ENCODE measurements around the gene CIDEB.

The CIDEB gene

DNA sequence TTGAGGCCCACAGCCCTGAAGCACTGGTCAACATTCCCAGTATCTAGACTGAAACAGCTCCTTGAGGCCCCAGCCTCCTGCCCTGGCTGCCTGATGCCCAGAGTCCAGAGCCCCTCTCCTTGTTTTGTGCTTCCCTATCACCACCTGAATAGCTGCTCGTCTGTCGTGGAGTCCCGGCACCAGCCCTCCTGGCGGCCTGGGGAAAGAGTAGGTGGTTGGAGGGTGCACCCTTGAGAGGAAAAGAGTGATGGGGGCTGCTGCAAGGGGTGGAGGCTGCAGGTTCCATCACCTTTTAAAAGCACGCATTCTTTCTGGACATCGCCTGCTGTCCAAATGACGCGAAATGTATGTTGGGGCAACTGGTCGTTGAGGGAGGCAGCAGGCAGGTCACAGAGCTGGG lies 39.6 kb downstream of the CIDEB start:
- no peak for DNase-seq

DNA sequence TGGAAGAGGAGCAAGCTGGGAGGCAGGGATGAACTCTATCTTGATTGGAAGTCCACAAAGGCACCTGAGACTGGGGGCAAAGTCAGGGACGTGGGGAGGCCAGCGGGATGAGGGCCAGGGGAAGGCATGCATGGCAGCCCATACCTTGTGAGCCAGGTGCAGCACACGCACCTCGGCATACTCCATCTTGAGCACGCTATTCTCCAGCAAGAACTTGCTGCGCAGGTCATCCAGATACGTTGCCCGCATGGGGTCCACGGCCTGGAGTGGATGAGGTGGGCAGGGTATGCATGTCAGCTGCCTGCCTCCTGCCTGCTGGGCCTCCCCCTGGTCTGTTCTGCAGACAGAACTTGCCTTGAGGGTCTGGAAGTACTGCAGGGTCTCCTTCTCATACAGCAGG lies 40.3 kb downstream of the CIDEB start:
- no peak for DNase-seq

DNA sequence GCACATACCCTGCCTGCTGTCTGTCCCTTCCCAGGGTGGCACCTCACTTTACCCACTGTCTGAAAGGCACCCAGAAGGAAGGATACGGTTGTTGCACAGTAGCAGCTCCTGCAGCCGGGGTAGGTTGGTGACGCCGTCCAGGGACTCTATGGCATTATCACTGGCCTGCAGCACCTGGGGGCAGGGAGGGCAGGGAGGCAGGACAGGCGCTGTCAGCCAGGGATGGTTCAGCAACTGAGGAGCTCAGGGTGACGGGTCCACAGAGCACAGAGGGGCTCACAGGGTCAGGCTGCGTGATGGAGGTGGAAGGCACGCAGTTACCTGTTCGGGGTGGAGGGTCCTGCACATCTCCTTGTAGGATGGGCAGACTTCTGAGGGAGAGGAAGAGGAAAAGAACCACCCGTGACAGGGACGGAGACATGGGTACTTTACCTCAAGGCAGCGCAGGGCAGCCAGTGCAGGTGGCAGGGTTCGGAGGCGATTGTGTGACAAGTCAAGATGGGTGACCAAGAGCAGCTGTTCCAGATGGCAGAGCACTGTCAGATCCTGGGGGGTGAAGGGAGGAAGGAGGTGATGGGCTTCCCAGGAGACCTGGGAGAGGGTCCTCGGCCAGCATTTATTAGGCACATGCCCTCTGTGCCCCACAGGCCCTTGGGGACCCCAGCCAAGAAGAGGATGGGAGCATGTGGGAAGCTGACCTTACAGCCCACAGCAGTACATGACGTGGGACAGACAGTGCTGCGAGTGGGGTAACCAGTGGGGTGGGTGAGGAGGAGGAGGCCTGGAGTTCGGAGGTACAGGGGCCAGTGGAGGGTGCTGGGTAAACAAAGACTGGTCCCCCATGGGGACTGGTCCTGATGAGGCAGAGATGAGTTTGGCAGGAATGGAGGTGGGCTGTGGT lies 41.2 kb downstream of the CIDEB start:
- DNase-seq, result no peak

DNA sequence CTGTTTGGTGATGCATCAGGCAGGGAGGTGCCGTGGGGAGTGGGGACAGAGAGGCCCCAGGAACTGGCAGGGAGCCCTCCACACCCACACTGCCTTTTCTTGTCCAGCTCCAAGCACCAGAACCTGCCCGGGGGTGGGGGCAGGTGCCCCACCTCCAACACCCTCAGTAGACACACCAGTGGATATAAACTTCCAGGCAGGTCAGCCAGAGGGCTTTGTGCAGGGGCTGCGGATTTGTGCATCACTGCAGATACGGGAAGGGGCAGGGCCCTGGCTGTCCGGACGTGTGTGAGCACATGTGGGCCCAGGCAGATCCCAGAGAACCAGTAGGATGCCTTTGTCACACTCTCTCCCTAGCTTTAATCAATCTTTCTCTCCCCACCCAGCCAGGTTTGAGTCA lies 43.5 kb downstream of the CIDEB start:
- no peak for DNase-seq

DNA sequence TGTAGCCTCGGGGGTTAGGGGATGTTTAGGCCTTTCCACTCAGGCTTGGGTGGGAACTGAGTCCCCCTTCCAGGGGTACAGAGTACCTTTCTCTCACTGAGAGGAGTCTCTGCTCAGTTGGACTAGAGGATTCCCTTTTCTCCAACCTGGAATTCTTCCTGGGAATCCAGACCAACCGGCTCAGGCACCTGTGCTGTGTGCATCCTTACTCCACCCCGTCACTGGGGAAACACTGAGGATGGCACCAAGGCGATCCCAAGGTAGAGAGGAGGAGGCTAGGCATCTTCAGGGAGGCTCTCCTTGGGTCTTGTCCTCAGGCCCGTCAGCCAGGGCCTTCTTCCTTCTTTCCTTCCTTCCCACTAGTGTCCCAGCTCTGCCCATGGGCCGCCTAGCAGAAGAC lies 43.9 kb downstream of the CIDEB start:
- no peak for DNase-seq

DNA sequence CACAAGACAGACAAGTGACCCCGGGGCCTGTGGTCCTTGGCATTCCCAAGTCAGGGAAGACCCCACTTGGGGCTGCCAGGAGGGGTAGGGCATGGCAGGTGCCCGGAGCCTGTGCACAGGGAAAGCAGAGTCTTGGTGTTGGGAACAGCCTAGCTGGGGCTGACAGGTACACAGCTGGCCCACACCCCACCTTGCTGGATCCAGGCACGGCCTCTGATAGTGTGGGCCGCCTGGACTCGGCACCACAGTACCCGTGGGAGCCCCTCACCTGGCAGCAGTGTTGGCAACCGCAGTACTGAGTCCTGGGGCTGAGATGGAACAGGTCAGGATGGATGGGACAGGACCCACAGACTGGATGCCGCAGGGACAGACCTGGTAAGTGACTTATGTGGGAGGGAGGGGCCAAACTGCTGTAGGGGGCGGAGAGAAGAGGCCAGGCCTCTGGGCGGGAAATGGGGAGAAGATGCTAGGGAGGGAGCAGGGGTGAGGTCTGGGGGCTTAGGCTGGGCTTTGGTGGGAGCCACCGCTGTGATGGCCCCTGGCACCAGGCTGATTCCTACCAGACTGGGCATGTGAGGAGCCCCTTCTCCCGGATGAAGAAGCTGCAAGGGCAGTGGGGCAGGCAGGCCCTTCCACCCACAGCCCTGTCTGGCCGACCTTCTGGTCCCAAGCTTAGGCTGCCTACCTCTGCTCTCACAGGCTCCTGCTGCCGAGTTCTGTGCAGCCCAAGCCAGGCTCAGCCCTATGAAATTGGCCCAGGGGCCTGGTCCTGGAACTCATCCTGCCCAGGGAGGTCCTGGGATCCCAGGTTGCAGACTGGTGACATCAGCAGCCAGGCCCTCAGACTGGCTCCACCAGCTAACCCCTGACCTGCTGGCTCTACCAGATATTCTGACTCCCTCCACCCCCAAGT lies 44.7 kb downstream of the CIDEB start, which contains the start of gene TGM1:
Gene TGM1, minus strand, starts transcription at position 357 of the 913 bp plus-strand sequence. CDS start 825 bp downstream, outside the sequence.
- no peak for DNase-seq

DNA sequence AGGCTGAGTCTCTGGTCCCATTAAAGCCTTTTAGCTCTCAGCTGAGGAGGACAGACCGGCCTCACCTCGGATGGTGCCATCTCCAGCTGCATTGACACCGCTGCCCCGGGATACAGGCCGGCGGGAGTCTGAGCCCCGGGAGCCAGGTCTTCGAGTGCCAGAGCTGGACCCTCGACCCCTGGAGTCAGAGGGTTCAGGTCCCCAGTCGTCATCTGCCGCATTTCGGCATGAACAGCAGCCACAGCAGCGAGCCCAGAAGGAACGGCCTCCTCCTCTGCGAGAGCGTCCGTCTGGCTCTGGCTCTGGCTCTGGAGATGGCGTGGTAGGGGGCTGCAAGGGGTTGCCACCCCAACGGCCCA lies 45.8 kb downstream of the CIDEB start:
- no peak for DNase-seq

DNA sequence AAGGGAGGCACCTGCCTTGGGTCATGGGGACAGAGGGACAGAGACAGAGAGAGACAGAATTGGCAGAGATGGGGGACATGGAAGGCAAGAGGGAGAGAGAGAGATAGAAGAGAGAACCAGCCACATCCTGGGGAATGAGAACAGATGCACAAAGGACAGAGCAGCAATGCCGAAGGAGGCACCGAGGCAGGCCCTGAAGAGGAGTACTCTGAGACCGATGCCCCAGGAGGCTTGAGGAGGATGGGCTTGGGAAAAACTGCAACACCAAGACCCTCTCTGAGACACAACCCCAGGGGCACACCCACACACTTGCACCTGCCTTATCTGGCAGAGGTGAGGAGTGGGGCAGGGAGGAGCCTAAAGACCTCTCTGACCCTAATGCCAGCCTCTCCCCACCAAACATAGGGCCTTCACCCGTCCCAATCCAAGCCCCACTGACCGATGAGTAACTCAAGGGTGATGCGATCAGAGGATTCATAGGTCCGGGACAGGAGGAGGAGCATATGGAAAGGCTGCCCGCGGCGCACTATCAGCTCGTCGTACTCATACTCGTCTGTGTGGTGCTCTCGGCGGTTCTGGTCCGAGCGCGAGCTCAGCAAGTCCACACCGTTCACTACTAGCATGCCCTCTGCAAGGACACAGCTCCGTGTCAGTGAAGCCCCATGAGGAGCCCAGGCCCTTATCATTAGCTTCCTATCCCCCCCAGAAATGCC lies 46.4 kb downstream of the CIDEB start:
- no peak for DNase-seq

DNA sequence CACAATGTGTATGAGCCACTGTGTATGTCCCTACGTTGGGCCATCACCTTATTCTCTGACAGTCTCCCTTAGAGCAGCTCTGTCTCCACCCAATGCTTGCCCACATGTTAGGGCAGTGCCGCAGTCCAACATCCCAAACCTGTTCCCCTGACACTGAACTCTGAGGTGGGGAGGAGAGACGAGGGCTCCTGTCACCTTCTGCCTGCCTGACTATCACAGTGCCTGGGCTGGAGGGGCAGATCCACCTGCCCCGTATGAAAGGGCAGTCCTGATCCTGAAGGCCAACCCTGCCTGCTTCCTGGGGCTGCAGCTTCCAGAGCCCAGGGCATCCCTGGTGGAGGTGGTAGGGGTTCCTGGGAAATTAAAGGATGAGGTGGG lies 47.0 kb downstream of the CIDEB start:
- no peak for DNase-seq

DNA sequence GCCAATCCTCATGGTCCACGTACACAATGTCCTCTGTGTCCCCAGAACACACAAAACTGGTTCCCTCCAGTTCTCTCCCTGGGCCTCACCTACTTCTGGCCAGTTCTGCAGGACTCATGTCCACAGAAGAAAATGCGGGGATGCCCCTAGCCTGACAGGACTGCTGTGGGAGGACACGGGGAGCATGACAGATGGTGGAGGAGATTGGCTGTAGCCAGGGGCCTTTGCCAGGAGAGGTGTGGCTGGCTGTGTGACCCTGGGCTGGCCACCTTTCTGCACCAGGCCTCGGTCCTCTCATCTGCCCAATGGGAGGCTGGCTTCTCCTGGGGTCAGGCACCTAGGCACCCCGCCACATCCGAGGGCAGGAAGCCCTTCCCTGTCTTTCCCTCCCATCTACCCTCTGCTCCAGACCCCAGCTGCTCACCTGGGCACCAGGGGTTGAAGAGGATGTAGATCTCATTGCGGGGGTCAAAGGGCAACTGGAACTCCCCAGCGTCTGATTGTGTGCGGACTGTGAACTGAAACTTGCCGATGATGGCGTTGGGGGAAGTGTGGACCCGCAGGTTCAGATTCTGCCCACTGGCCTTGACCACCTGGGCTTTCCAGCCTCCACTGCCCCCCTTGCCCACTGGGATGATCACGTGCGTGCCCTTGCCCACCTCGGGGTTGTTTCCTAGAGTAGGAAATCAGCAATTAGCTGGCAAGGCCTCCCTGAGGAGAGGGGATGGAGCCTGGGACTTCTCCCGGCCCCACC lies 47.6 kb downstream of the CIDEB start:
- DNase-seq, result no peak

DNA sequence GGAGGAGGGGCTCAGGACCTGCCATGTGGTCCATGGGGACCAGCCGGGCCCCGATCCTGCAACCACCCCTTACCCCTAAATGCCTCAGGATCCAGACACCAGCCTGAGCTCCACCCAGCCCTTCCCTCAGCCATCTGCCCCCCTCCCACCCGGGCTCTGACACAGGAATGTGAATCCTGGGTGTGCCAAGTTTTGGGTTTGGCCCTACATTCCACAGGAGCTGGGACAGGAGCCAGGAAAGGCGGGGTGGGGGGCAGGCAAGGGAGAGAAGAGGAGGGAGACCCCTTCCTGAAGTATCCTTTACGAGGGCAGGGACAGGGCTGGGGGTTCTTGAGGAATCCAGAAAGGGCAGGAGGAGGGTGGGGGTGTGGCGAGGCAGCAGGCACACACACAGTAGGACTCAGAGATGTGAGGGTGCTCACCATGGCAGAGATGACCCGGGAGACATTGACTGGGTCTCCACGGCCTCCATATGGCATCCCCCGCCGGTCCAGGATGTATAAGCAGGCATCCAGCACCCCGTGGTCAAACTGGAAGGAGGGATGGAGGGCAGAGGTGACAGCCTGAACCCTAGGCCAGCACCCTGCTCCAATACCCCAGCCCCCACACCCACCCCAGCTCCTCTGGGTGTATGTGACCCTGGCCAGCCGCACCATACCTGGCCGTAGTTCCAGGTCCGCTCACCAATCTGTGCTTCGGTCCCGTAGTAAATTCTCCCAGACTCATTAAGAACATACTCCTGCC lies 48.3 kb downstream of the CIDEB start:
- DNase-seq, result no peak

DNA sequence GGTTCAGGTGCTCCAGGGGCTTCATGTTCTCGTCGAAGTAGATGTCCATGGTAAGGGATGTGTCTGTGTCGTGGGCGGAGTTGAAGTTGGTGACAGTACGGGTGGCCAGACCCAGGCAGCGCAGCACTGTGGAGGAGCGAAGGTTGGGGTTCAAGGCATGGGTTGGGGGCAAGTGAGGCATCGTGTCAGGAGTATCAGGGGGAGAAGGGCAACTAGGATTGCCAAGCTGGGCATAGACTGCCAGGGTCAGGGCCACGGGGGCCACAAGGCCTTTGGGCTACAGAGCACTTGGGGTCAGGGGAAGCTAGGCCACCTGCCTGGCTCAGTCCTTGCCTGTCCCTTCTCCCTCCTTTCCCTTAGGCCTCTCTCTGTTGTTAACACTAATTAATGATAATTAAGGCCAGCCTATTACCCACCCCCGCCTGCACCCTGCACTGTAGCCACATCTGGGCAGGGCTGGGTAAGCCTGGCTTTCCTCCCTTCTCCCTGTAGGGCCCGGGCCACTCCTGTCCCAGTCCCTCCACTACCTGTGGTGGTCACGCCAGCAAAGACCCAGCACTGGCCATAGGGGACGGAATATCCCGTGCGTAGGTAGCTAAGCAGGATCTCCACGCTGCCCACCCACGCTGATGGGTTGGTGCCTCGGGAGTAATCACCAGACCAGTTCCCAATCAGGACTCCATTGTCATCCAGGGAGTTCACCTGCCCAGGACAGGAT lies 49.1 kb downstream of the CIDEB start:
- DNase-seq, result no peak

DNA sequence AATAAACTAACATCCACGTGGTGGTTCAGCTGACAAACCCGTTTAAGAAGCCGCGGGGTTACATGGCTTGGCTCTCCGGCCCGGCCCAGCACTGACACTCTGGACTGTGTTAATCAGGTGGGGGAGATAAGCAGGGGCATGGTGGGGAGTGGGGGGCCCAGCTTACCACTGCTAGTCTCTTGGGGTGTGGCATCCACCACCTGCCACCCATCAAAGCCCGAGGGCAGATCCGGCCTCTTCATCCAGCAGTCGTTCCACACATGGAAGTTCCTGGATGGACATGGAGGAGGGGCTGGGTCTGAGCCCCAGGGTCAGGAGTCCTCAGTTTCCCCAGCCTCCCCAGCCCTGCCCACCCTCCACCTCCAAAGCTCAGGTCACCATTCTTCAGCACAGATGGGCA lies 49.7 kb downstream of the CIDEB start:
- no peak for DNase-seq

DNA sequence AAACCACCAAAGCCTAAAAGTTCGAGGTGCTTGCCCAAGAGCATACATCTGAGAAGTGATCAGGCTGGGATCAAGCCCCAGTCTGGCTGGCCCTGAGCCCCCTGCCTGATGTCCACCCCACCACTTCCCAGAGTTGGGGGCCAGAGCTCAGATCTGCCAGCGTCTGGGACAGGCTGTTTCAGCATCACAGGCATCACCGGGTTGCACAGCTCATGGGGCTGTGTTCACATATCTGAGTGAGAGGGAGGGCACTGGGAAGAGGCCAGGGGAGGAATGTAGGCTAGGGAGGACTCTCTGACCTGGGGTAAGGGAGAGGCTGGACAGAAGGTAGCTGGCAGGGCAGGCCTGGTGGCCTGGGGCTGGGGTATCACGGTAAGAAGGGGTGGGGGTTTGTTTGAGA lies 50.8 kb downstream of the CIDEB start:
- no peak for DNase-seq

DNA sequence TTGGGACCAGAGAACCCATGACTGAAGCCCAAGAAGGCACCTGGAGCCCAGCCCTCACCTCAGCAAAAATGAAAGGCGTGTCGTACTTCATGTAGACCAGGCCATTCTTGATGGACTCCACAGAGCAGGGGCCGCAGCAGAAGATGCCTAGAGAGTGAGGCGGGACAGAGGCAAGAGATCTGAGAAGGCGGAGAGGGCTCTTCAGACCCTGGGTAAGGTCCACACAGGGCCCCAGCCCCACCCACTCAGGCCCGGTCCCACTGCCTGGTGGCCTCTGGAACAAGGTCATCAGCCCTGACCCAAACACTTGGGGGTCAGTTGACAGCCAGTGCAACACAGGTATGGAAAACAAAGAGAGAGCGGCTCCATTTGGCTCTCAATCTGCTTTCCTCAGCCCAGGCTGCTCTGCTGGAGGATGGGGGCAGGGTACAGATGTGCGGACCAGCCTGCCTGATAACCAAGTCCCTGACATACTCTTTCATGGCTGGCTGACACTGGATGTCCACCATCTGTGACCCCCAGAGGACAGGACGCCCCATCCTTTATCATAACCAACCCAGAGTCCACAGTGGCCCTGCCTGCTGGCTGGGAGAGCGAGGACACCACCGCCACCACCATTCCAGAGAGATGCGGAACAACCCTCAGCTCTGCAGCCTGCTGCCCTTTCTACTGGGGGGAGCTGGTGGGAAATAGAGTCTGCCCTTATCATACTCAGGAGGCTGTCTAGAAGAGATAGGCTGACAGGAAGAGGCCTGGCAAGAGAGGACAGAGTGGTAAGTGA lies 51.7 kb downstream of the CIDEB start:
- DNase-seq, result no peak

DNA sequence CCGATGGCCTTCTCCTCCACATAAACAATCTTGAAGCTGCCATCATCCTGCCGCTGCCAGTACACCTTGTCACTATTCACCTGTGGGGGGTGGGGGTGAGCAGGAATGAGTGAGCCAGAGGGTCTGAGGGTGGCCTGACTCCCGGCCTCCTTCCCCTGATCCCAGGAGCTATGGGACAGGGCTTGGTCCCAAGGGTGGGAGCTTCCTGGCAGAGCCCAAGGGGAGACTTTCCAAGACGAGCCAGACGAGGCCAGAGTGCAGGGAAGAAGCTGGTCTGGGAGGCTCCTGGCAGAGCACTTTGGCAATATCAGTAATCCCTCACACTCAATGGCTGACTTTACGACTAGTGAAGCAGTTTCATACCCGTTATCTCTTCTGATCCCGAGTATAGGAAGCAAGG lies 52.3 kb downstream of the CIDEB start:
- no peak for DNase-seq
